ENCODE results near the gene EGLN2.
A peak's percentile ranks its signal among the peaks of the same experiment; 100 is the strongest.
"Not testable (repeated sequence)": the region's sequence is repeated elsewhere in the genome, so short reads cannot be mapped to it uniquely, and the experiment has no call there.

EGLN2 gene

GRCh38 chr19:40802300-40803169, 3.5 kb downstream of the EGLN2 start:
- no peak for DNase-seq (ENCODE audit: low read depth in 2 of 2)

- DNase-seq (ENCODE audit: low read depth in 2 of 2) = no peak
Measured at GRCh38 chr19:40803170-40803856, 4.3 kb downstream of the EGLN2 start.

- DNase-seq (ENCODE audit: low read depth in 2 of 2) = no peak
Measured at GRCh38 chr19:40803857-40804782, 5.1 kb downstream of the EGLN2 start.

GRCh38 chr19:40804783-40805242, 5.8 kb downstream of the EGLN2 start:
- no peak for DNase-seq (ENCODE audit: low read depth in 2 of 2)

GRCh38 chr19:40805258-40805868, 6.4 kb downstream of the EGLN2 start:
- DNase-seq (ENCODE audit: low read depth in 2 of 2) = no peak

GRCh38 chr19:40806423-40807146, 7.6 kb downstream of the EGLN2 start:
- DNase-seq (ENCODE audit: low read depth in 2 of 2) = peak; percentile 53 to 58

- no peak for DNase-seq (ENCODE audit: low read depth in 2 of 2)
Measured at GRCh38 chr19:40807147-40808020, 8.4 kb downstream of the EGLN2 start.

GRCh38 chr19:40808021-40808325, 9.0 kb downstream of the EGLN2 start:
- DNase-seq (ENCODE audit: low read depth in 2 of 2) = no peak

GRCh38 chr19:40808497-40808896, 9.5 kb downstream of the EGLN2 start:
- no peak for DNase-seq (ENCODE audit: low read depth in 2 of 2)

- DNase-seq (ENCODE audit: low read depth in 2 of 2) = no peak
Measured at GRCh38 chr19:40809358-40810086, 10.5 kb downstream of the EGLN2 start.

GRCh38 chr19:40810160-40810559, 11.2 kb downstream of the EGLN2 start:
- DNase-seq (ENCODE audit: low read depth in 2 of 2) = no peak

GRCh38 chr19:40810649-40811408, 11.8 kb downstream of the EGLN2 start:
- not testable (repeated sequence) for DNase-seq (ENCODE audit: low read depth in 2 of 2)

GRCh38 chr19:40811478-40812341, 12.7 kb downstream of the EGLN2 start:
- no peak for DNase-seq (ENCODE audit: low read depth in 2 of 2)

- DNase-seq (ENCODE audit: low read depth in 2 of 2) = not testable (repeated sequence)
Measured at GRCh38 chr19:40812571-40812970, 13.6 kb downstream of the EGLN2 start.

- DNase-seq (ENCODE audit: low read depth in 2 of 2) = no peak
Measured at GRCh38 chr19:40813182-40813581, 14.2 kb downstream of the EGLN2 start.

- no peak for DNase-seq (ENCODE audit: low read depth in 2 of 2)
Measured at GRCh38 chr19:40815223-40815622, 16.2 kb downstream of the EGLN2 start.

All from activated CD8-positive, alpha-beta memory T cell treated with anti-CD3 and anti-CD28 coated beads for 4 hours (primary cell).